Peyer's patch (tissue), 4 donors: ENCODE data around the gene ANKHD1. TPM values are rescaled to one million over a fixed set of nuclear protein-coding genes. Genes with fewer than 3 reads are reported as not detected.

Experiments
- DNase-seq, 3 donors: peaks; one replicate each; pipeline ENCODE4 v3.0.0-alpha.2; 2017 to 2019
- H3K27ac ChIP-seq, 4 donors: fragments of 200-600 bp; sonication (generic); one replicate each; pipeline ENCODE4 v1.5.1; 2016 to 2019
- H3K27me3 ChIP-seq, 2 donors: fragments of 200-600 bp; sonication (generic); one replicate each; pipeline ENCODE4 v1.5.1; 2019
- H3K36me3 ChIP-seq, 3 donors: fragments of 200-600 bp; sonication (generic); one replicate each; pipeline ENCODE4 v1.5.1; 2016 to 2019
- H3K4me1 ChIP-seq, 4 donors: fragments of 200-600 bp; sonication (generic); one replicate each; pipeline ENCODE4 v1.5.1; 2016 to 2019
- H3K4me3 ChIP-seq, 4 donors: fragments of 200-600 bp; sonication (generic); 1 replicate in 3 of 4; 2 replicates in 1 of 4; pipeline ENCODE4 v1.5.1; 2016 to 2019; ENCODE audit warnings: mild to moderate bottlenecking in 1 of 4
- H3K9me3 ChIP-seq, 4 donors: fragments of 200-600 bp; sonication (generic); one replicate each; pipeline ENCODE4 v1.5.1; 2016 to 2019; ENCODE audit warnings: mild to moderate bottlenecking in 1 of 4
- POLR2A ChIP-seq, 2 donors: fragments of 450-650 bp; IDR thresholded peaks; one replicate each; pipeline ENCODE4 v1.5.1; 2017; ENCODE audit warnings: antibody characterized with exemption in 2 of 2, mild to moderate bottlenecking in 2 of 2, moderate library complexity in 2 of 2
- total RNA-seq, 4 donors: library from RNA; depleted of rRNA; stranded (reverse); fragments of >200 nt; gene quantifications; one replicate each; pipeline ENCODE4 v1.1.0, GENCODE V29; 2016
- TF ChIP-seq, protein P1 (sequence below), 6 experiments: fragments of 450-650 bp in 4 of 6; fragments of 200-600 bp in 2 of 6; sonication (generic) in 1 of 6; IDR thresholded peaks; one replicate each; pipeline ENCODE4 v1.5.1; 2017 to 2019; ENCODE audit warnings: antibody characterized with exemption in 6 of 6, mild to moderate bottlenecking in 3 of 6, moderate library complexity in 1 of 6

The ANKHD1 gene
- total RNA-seq, 4 donors from 2014 or later = 141 to 236 (median 211) TPM

DNA sequence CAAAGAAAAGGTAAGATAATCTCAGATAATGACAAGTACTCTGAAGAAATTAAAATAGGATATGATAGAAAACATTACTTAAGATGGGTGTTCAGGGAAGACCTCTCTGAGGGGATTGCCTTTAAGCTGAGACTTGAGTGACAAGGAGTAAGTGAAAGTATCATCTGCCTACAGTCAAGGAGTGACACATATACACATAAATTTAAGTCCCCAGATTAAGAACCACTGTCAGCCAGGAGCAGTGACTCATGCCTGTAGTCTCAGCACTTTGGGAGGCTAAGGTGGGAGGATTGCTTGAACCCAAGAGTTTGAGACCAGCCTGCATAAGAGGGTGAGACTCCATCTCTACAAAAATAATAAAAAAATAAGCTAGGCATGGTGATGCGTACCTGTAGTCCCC is 19.7 kb upstream of the ANKHD1 start:
- no peak overlapping the region for H3K27ac ChIP-seq
- no peak for TF ChIP-seq POLR2A (IDR thresholded peaks at IDR 0.05)
- TF ChIP-seq, protein P1, sequence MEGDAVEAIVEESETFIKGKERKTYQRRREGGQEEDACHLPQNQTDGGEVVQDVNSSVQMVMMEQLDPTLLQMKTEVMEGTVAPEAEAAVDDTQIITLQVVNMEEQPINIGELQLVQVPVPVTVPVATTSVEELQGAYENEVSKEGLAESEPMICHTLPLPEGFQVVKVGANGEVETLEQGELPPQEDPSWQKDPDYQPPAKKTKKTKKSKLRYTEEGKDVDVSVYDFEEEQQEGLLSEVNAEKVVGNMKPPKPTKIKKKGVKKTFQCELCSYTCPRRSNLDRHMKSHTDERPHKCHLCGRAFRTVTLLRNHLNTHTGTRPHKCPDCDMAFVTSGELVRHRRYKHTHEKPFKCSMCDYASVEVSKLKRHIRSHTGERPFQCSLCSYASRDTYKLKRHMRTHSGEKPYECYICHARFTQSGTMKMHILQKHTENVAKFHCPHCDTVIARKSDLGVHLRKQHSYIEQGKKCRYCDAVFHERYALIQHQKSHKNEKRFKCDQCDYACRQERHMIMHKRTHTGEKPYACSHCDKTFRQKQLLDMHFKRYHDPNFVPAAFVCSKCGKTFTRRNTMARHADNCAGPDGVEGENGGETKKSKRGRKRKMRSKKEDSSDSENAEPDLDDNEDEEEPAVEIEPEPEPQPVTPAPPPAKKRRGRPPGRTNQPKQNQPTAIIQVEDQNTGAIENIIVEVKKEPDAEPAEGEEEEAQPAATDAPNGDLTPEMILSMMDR (IDR thresholded peaks at IDR 0.05) = no peak
- H3K4me3 ChIP-seq = no peak overlapping the region
- no peaks in the 10 kb centered on the region for H3K9me3 ChIP-seq
- H3K27me3 ChIP-seq = no peaks in the 10 kb centered on the region
- DNase-seq = no peak
- H3K36me3 ChIP-seq = no peaks in the 10 kb centered on the region
- H3K4me1 ChIP-seq = no peaks in the 10 kb centered on the region

DNA sequence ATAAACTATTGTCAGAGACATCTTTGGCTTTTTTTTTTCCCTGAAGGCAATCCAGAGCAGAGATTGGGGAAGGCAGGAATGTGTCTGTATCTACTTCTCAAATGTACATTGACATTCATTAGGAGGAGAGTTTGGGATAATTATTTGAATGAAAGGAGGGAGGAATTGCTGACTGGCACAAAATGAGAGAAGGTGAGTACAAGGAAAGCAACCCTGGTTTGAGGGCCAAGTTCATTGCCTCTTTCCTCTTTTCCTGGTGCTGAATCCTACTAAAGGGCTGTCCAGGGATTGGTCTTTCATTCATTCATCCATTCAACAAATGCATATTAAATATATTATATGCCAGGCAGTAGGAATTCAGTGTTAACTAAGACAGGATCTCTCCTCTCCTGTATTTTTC is 18.8 kb upstream of the ANKHD1 start:
- Histone ChIP-seq H3K27me3 (no peaks in the 10 kb centered on the region), H3K4me1 (no peaks in the 10 kb centered on the region), H3K27ac (no peak overlapping the region), H3K36me3 (no peaks in the 10 kb centered on the region), H3K9me3 (no peaks in the 10 kb centered on the region), H3K4me3 (no peak overlapping the region)
- TF ChIP-seq, protein P1 (IDR thresholded peaks at IDR 0.05) = no peak
- no peak for TF ChIP-seq POLR2A (IDR thresholded peaks at IDR 0.05)
- no peak for DNase-seq

DNA sequence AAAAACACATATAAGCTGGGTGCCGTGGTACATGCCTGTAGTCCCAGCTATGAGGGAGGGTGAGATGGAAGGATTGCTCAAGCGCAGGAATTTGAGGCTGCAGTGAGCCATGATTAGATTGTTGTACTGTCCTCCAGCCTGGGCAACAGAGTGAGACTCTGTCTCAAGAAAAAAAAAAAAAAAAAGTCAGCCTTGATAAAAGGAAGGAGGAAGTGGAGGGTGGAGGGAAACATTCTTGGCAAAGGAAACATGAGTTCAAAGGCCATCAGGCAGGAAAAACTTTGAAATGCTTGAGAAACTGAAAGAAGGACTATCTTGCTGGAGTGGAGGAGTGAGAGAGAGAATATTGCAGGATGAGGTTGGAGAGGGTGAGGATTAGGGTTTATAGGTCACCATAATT is 18.3 kb upstream of the ANKHD1 start:
- Histone ChIP-seq H3K4me3 (no peak overlapping the region), H3K27me3 (no peaks in the 10 kb centered on the region), H3K27ac (peak overlapping the region in 1 of 4 donors; percentile 33), H3K36me3 (no peaks in the 10 kb centered on the region), H3K4me1 (no peaks in the 10 kb centered on the region), H3K9me3 (no peaks in the 10 kb centered on the region)
- TF ChIP-seq POLR2A (IDR thresholded peaks at IDR 0.05) = no peak
- TF ChIP-seq, protein P1 (IDR thresholded peaks at IDR 0.05) = no peak
- DNase-seq = no peak

DNA sequence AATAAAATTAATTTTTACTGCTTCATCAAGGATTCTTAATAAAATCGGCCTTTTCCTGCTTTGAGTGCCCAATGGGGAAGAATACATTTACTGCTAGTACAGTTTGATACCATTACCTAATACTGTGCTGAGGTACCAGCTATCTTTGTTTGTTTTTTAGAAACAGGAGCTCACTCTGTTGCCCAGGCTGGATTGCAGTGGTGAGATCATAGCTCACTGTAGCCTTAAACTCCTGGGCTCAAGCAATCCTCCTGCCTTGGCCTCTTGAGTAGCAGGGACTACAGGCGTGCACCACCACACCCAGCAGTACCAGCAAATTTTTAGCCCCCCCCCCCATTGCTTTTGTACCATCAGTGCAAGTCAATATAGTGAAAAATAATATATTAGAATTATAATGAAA is 13.6 kb upstream of the ANKHD1 start:
- no peaks in the 10 kb centered on the region for H3K36me3 ChIP-seq
- no peaks in the 10 kb centered on the region for H3K9me3 ChIP-seq
- no peak overlapping the region for H3K27ac ChIP-seq
- no peaks in the 10 kb centered on the region for H3K4me1 ChIP-seq
- no peak for TF ChIP-seq POLR2A (IDR thresholded peaks at IDR 0.05)
- TF ChIP-seq, protein P1 (IDR thresholded peaks at IDR 0.05) = no peak
- no peak overlapping the region for H3K4me3 ChIP-seq
- H3K27me3 ChIP-seq = no peaks in the 10 kb centered on the region
- no peak for DNase-seq

DNA sequence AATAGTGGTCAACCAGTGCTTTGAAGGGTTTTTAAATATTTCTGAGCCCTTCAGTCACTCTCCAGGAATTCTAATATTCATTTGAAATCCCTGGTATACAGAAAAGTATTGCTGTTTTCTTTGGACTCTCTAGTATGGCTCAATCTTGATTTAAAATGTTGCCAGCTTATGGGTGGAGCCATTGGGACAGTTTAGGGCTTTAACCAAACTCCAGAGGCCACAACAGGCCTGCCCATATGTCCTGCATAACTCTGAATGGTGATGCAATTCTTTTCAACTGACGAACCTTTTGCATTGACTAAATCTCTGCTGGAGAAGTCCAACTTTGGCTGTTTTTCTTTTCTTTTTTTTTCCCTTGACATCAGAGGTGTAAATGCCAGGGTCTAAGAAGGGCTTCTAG is 10.3 kb upstream of the ANKHD1 start:
- Histone ChIP-seq H3K36me3 (no peaks in the 10 kb centered on the region), H3K27ac (no peak overlapping the region), H3K9me3 (no peaks in the 10 kb centered on the region), H3K27me3 (no peaks in the 10 kb centered on the region), H3K4me3 (no peak overlapping the region), H3K4me1 (no peaks in the 10 kb centered on the region)
- DNase-seq = no peak
- TF ChIP-seq, protein P1 (IDR thresholded peaks at IDR 0.05) = no peak
- no peak for TF ChIP-seq POLR2A (IDR thresholded peaks at IDR 0.05)

DNA sequence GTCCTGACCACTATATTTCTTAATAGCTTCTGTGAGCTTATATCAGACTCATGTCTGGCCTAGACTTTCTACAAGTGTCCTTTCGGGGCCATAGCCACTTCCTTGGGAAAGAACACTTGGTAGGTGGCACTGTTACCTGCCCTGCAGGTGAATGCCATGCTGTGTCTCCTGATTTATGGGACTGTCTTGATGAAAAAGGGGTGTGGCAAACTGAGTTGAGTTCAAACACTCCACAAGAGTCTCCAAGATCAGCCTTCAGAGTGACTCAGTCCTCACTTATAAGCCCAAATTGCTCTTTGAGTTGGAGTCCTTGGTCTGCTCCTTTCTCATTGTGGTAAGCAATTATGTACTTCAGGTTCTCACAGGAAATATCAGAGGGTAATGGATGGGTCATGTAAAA is 9.9 kb upstream of the ANKHD1 start:
- Histone ChIP-seq H3K27me3 (no peaks in the 10 kb centered on the region), H3K9me3 (no peaks in the 10 kb centered on the region), H3K4me3 (no peak overlapping the region), H3K36me3 (no peaks in the 10 kb centered on the region), H3K4me1 (no peaks in the 10 kb centered on the region), H3K27ac (no peak overlapping the region)
- TF ChIP-seq POLR2A (IDR thresholded peaks at IDR 0.05) = no peak
- TF ChIP-seq, protein P1 (IDR thresholded peaks at IDR 0.05) = no peak
- DNase-seq = no peak
